SK-N-SH treated with all-trans-retinoic acid at 6 μM for 48 hours (cell line): Measurements from ENCODE around the gene AKT3.

Source experiments
- ATAC-seq: fragments of 200-7000 bp; cut with Tn5 transposase; 3 replicates; pipeline ENCODE4 v1.9.1; 2020; ENCODE audit warnings: mild to moderate bottlenecking, moderate library complexity
- ARNTL ChIP-seq: fragments of 450-650 bp; formaldehyde crosslinking; IDR thresholded peaks from 2 replicates; pipeline ENCODE4 v1.5.0; 2020; ENCODE audit warnings: low read depth, mild to moderate bottlenecking, moderate library complexity, borderline replicate concordance
- CREB5 ChIP-seq: fragments of 250-450 bp; sonication (Bioruptor Pico); IDR thresholded peaks from 2 replicates; pipeline ENCODE4 v1.5.1; 2020; ENCODE audit warnings: low read depth, mild to moderate bottlenecking, moderate library complexity
- CSDC2 ChIP-seq: fragments of 250-450 bp; sonication (Bioruptor Pico); IDR thresholded peaks from 2 replicates; pipeline ENCODE4 v1.5.0; 2020; ENCODE audit warnings: mild to moderate bottlenecking, moderate library complexity
- CSRNP3 ChIP-seq: fragments of 250-450 bp; sonication (Bioruptor Pico); IDR thresholded peaks from 2 replicates; pipeline ENCODE4 v1.5.1; 2021; ENCODE audit warnings: mild to moderate bottlenecking, moderate library complexity
- ESRRG ChIP-seq: fragments of 250-450 bp; sonication (Bioruptor Pico); IDR thresholded peaks from 2 replicates; pipeline ENCODE4 v1.6.1; 2021; ENCODE audit warnings: mild to moderate bottlenecking
- GLIS3 ChIP-seq: fragments of 250-450 bp; sonication (Bioruptor Pico); IDR thresholded peaks from 2 replicates; pipeline ENCODE4 v1.5.0; 2020; ENCODE audit warnings: mild to moderate bottlenecking, moderate library complexity
- ISL1 ChIP-seq: fragments of 250-450 bp; sonication (Bioruptor Pico); IDR thresholded peaks from 2 replicates; pipeline ENCODE4 v2.1.2; 2022; ENCODE audit warnings: mild to moderate bottlenecking, moderate library complexity
- OSR1 ChIP-seq: fragments of 250-450 bp; sonication (Bioruptor Pico); IDR thresholded peaks from 2 replicates; pipeline ENCODE4 v1.8.0; 2022; ENCODE audit warnings: moderate library complexity, mild to moderate bottlenecking, inconsistent platforms
- PATZ1 ChIP-seq: fragments of 250-450 bp; sonication (Bioruptor Pico); IDR thresholded peaks from 2 replicates; pipeline ENCODE4 v1.8.0; 2020; ENCODE audit warnings: mild to moderate bottlenecking, moderate library complexity, borderline replicate concordance
- POU6F1 ChIP-seq: fragments of 250-450 bp; sonication (Bioruptor Pico); IDR thresholded peaks from 2 replicates; pipeline ENCODE4 v1.8.0; 2021; ENCODE audit warnings: low read depth, mild to moderate bottlenecking, moderate library complexity, borderline replicate concordance
- PPARA ChIP-seq: fragments of 250-450 bp; sonication (Bioruptor Pico); IDR thresholded peaks from 2 replicates; pipeline ENCODE4 v1.5.0; 2020; ENCODE audit warnings: mild to moderate bottlenecking, borderline replicate concordance
- RARB ChIP-seq: fragments of 250-450 bp; sonication (Bioruptor Pico); IDR thresholded peaks from 2 replicates; pipeline ENCODE4 v1.8.0; 2021; ENCODE audit warnings: mild to moderate bottlenecking, moderate library complexity
- SNAI2 ChIP-seq: fragments of 250-450 bp; sonication (Bioruptor Pico); IDR thresholded peaks from 2 replicates; pipeline ENCODE4 v1.5.0; 2020; ENCODE audit warnings: mild to moderate bottlenecking, moderate library complexity
- TCF4 ChIP-seq: fragments of 250-450 bp; sonication (Bioruptor Pico); IDR thresholded peaks from 2 replicates; pipeline ENCODE4 v1.8.0; 2021; ENCODE audit warnings: mild to moderate bottlenecking, moderate library complexity, borderline replicate concordance
- TOX ChIP-seq: fragments of 250-450 bp; sonication (Bioruptor Pico); IDR thresholded peaks from 2 replicates; pipeline ENCODE4 v1.8.0; 2021; ENCODE audit warnings: mild to moderate bottlenecking, moderate library complexity, borderline replicate concordance
- ZC3H10 ChIP-seq: fragments of 250-450 bp; sonication (Bioruptor Pico); IDR thresholded peaks from 2 replicates; pipeline ENCODE4 v1.5.1; 2021; ENCODE audit warnings: mild to moderate bottlenecking, moderate library complexity
- ZFP3 ChIP-seq: fragments of 250-450 bp; sonication (Bioruptor Pico); IDR thresholded peaks from 2 replicates; pipeline ENCODE4 v1.5.0; 2020; ENCODE audit warnings: mild to moderate bottlenecking, moderate library complexity
- ZFP30 ChIP-seq: fragments of 450-650 bp; formaldehyde crosslinking; IDR thresholded peaks from 2 replicates; pipeline ENCODE4 v1.5.0; 2022; ENCODE audit warnings: mild to moderate bottlenecking, moderate library complexity
- ZNF565 ChIP-seq: fragments of 450-650 bp; formaldehyde crosslinking; conservative IDR thresholded peaks from 2 replicates; pipeline ENCODE4 v1.5.0; 2020; ENCODE audit warnings: low read depth, mild to moderate bottlenecking, moderate library complexity
- ZNF70 ChIP-seq: fragments of 450-650 bp; formaldehyde crosslinking; IDR thresholded peaks from 2 replicates; pipeline ENCODE4 v1.5.0; 2020; ENCODE audit warnings: mild to moderate bottlenecking, moderate library complexity
- ZNF8 ChIP-seq: fragments of 450-650 bp; formaldehyde crosslinking; IDR thresholded peaks from 2 replicates; pipeline ENCODE4 v1.5.0; 2020; ENCODE audit warnings: mild to moderate bottlenecking, moderate library complexity

Gene AKT3

GRCh38 chr1:243850202-243850451 lies at the start of gene AKT3:
Gene AKT3 (minus strand): TSS chr1:243850243. CDS start chr1:243843170, 7,073 bp downstream.
- peak; percentile 60 for ATAC-seq
- TF ChIP-seq ISL1 (CRISPR knock-in tag): no peak
- TF ChIP-seq, all 23 proteins: peak for 0

GRCh38 chr1:243898278-243898677 lies 48.2 kb upstream of the AKT3 start:
- ATAC-seq: no peak
- TF ChIP-seq CREB5 (CRISPR knock-in tag) (no peak), PATZ1 (CRISPR knock-in tag) (no peak), ZFP3 (CRISPR knock-in tag) (no peak), CSDC2 (CRISPR knock-in tag) (no peak), ISL1 (CRISPR knock-in tag) (no peak), PPARA (CRISPR knock-in tag) (no peak), ZC3H10 (CRISPR knock-in tag) (no peak), ZNF8 (CRISPR knock-in tag) (no peak), ARNTL (CRISPR knock-in tag) (no peak), GLIS3 (CRISPR knock-in tag) (no peak), TOX (CRISPR knock-in tag) (no peak), ZFP30 (CRISPR knock-in tag) (no peak), TCF4 (CRISPR knock-in tag) (no peak)

- no peak for ATAC-seq
- no peak for TF ChIP-seq ZNF565 (CRISPR knock-in tag)
- TF ChIP-seq CSDC2 (CRISPR knock-in tag): no peak
- no peak for TF ChIP-seq TCF4 (CRISPR knock-in tag)
- TF ChIP-seq ARNTL (CRISPR knock-in tag): no peak
- TF ChIP-seq SNAI2 (CRISPR knock-in tag): no peak
- no peak for TF ChIP-seq ZNF70 (CRISPR knock-in tag)
- no peak for TF ChIP-seq GLIS3 (CRISPR knock-in tag)
- no peak for TF ChIP-seq ESRRG (CRISPR knock-in tag)
- no peak for TF ChIP-seq POU6F1
- no peak for TF ChIP-seq RARB (CRISPR knock-in tag)
Observed at GRCh38 chr1:243896313-243896712, 46.3 kb upstream of the AKT3 start.

GRCh38 chr1:243892456-243892855 lies 42.4 kb upstream of the AKT3 start:
- no peak for TF ChIP-seq ESRRG (CRISPR knock-in tag)
- no peak for TF ChIP-seq ZNF8 (CRISPR knock-in tag)
- TF ChIP-seq ZNF70 (CRISPR knock-in tag): no peak
- no peak for TF ChIP-seq TCF4 (CRISPR knock-in tag)
- no peak for TF ChIP-seq OSR1 (CRISPR knock-in tag)
- TF ChIP-seq GLIS3 (CRISPR knock-in tag): no peak
- no peak for TF ChIP-seq CSDC2 (CRISPR knock-in tag)
- no peak for TF ChIP-seq ZFP3 (CRISPR knock-in tag)
- TF ChIP-seq CSRNP3: no peak
- TF ChIP-seq RARB (CRISPR knock-in tag): no peak
- no peak for TF ChIP-seq CREB5 (CRISPR knock-in tag)
- TF ChIP-seq SNAI2 (CRISPR knock-in tag): no peak
- ATAC-seq: no peak
